Measurements from ENCODE around the gene MOB3A.

The MOB3A gene

DNA sequence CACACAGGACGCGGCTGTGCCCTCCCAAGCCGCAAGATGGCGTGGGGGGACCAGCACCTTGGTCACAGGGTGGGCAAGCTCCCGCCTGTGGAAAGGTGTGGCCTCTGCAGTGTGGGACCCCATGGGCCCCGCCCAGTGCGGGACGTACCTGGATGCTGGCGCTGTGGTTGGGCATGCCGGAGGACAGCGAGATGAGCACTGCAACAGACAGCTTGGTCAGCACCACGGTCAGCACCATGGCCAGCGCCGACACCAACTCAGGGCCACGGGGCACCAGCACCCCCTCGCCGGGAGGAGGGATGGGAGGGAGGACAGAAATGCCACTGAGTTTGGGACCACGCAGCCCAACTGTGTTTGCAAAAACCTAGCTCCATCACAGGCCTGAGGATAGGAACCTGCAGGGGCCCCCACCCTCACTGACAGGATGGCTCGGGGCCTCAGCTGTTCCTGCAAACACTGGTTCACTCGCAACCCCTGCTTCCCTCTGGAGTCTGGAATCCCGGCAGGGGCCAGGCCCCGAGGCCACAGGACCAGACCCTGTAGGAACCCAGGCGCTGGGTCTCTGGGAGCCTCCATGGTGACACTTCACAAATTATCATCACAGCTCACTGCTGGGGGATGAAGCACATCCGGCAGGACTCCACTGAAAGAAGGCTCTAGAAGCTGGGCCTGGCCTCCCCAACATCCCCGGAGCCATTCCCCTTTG lies 27.7 kb upstream of the MOB3A start:
- no peak for DNase-seq

DNA sequence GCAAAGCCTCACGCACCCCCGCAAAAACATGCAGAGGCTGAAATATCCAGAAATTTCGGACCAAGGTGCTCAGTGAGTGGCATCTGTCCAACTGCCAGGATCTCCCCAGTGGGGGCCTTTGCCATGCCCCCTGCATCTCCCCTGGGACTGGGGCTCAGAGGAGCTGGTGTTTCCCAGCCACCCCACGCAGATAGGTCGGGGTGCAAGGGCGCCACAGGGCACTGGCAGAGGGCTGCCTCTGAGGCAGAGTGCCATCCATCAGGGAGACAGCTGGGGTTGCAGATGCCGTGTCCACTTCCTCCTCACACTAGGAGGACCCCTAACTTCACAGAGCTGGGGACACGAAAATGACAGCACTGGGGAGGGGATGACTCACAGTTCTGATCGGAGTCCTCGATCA lies 26.9 kb upstream of the MOB3A start:
- DNase-seq, result no peak

DNA sequence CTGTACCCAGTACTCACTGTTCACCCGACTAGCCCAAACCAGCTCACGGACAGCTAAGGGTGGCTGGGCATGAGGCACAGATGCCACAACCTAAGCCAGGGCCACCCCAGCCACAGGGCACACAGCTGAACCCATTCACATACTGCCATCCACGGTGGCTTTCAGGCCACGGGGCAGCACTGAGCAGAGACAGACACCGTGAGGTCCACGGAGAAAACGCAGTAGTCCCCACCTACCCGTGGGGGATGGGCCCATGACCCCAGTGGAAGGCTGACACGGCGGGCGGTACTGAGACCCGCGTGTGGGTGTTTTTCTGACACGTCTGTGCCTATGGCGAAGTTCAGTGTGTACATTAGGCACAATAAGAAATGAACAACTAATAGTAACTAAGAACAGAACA lies 26.1 kb upstream of the MOB3A start:
- no peak for DNase-seq

DNA sequence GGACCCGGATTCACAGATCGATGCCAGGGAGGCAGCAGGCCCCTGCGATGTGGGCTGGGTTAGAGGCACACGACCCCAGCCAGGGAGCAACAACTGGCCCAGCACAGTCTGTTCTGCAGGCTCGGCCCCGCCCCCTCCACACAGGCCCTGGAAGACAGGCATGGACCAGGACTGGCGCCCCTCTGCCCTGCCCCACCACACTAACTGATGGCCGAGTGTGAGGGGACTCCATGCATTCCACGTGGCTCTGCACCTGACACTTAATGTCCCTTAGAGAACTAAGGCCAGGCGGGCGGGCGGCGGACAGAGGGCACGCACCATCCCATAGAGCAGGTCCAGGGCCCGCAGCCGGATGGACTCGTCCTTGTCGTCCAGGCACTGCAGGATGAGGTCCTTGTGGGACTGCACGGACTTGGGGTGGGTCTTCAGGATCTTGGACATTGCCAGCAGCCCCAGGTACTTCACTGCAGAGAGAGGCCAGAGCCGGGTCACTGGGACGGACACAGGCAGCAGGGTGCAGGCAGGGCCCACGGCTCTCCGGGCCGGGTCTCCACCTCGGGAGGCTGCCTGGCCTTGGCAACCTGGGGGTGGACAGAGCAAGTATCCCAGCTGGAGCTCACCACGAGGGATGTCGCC lies 25.4 kb upstream of the MOB3A start:
- no peak for DNase-seq

DNA sequence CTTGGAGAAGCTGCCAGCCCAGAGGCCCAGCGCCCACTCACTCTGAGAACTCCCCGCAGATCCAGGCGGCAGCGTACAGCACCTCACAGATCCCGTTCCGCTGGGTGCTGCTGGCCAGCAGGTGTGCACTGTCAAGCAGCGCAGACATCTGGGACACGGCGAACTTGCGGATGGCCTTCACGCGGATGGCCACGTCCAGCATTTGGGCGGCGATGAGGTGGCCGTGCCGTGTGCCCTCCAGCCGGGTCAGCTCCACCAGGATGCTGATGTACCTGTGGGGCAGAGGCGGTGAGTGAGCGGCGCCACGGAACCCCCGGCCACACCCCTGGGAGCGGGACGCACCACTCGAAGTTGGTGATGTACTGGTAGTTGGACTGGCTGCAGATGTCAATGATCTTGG lies 24.7 kb upstream of the MOB3A start:
- DNase-seq, result no peak

DNA sequence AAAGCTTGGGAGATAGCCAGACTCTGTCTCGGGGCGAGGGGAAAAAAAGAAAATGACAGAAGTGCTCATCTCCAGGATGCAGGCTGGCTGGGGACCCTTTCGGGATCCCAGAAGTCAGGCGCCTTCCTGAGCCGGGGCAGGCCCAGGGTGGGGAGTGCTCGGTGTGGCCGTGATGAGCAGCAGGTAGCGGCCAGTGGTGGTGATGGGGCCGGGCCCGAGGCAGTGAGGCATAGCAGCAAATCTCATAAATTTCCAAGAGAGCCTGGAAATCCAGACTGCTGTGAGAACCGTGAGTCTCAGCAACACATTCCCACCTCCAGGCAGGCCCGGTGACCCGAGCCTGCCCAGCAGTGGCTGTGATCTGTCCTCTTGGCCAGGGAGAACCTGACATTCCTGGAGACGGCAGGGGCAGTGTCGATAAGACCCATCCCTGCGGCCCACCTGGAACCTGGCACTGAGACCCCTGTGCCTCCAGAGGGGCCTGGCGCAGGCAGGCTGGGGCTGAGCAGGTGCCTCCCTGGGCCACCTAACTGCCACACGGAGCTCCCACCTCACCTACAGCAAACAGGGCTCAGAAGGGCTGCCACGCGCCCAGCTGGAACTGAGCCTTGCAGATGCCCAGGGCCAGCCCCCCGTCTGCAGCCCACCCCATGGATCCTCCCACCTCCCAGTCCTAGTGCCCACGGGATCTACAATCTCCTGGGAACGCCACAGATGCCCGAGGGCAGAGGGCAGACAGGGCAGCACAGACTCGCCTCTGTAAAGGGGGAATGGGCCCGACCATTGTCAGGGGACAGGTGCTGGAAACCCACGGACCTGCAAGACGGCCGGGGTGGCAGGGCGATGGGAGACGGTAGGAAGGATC lies 24.0 kb upstream of the MOB3A start:
- no peak for DNase-seq

DNA sequence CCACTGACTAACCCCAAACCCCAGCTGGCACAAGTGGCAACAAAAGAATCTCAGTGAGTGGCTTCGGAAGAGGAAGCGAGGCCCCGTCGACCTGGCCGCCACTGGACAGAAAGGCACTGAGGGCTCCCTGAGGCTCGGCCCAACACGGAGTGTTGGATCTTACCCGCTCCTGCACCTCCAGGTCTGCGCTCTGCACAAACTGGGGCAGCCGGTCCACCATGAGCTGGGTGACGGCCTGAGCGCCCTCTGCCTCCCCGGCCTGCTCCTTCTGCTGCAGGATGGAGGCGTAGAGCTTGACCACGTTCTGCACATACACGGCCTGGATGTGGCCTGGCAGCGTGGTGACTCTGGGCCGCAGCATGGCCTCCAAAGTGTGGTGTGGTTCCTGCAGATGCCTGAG lies 22.3 kb upstream of the MOB3A start:
- no peak for DNase-seq

DNA sequence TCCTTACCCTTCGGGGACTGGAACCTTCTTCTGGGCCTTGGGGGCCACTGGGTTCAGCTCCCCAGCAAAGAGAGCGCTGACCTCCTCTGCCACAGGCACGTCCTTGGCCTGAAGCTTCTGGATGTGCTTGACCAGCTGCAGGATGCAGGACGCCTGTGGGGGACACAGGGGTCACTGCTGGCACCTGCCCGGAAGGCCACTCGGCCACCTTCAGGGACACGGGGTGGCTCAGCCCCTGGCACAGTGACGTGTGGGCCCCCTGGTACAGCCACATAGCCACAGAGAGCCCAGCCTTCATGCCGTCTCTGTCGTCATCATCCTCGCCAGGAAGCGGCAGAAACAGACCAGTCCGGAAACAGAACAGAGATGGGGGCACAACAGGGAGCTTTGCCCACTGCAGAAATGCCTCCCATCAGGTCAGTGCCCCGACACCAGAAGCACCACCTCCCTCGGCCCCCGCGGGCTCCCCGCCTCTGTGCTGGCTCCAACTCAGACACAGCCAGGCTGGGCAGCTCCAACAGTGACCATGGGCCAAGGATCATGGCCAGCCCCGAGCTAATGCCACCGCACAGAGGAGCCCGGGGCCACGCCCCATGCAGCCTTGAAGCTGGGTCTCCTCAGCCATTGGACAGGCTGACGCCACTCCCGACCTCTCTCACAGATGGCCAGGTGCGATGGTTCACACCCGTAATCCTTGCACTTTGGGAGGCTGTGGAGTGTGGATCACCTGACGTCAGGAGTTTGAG lies 21.3 kb upstream of the MOB3A start:
- no peak for DNase-seq

DNA sequence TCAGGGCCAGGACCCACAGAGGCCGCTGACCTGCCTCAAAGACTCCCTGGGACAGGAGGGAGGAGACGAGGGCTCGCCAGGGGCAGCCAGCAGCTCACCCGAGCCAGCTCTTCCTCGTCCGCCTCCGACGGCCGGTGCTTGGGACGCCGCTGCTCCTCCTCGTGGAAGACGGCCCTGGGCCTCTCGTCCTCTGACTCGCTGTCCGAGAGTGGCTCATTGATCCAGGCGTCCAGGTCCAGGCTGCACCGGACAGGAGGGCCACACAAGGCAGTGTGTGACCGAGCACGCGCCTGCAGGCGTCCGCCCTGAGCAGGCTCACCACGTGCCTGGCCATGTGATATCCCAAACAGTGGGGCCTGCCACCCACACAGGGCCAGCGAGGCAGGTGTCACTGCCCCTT lies 20.4 kb upstream of the MOB3A start:
- DNase-seq, result no peak

DNA sequence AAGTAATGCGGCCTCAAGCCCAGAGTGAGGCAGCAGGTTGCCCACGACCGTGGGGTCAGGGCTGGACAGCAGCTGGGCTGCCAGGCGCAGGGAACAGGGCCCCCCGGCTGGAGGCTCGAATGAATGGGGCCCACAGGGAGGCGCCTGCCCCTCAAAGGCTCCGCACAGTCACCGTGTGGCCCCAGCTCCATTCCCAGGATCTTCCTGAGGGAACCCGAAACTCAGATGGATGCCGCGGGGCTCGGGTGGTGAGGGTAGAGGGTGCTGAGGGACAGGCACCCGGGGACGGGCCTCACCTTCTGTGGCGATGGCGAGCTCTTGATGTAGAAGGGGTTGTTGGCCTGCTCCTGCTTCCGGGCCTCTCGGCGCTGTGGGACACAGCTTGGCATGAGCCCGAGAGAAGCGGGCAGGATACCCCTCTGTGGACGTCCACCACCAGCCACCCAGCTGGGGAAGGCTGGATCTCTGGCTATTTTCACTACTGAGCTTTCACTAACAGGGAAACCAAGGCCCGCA lies 19.8 kb upstream of the MOB3A start:
- DNase-seq, result no peak

DNA sequence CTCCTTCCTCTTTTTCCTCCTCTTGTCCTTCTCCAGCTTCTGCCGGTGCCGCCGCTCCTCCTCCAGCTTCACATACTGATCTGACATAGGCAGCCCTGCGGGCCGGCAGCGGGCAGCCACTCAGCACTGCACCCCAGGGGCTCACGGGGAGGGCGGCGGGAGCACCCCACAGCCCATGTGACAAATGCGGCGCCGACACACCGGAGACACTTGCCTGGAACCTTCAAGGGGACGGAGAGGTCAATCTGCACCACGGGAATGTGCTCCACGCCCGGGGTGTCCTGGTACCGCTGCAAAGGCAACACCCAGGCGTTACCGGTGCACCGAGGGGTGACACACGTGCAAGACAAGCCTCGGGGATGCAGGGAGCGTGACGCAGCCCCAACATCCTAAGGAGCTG lies 19.2 kb upstream of the MOB3A start:
- DNase-seq, result no peak

DNA sequence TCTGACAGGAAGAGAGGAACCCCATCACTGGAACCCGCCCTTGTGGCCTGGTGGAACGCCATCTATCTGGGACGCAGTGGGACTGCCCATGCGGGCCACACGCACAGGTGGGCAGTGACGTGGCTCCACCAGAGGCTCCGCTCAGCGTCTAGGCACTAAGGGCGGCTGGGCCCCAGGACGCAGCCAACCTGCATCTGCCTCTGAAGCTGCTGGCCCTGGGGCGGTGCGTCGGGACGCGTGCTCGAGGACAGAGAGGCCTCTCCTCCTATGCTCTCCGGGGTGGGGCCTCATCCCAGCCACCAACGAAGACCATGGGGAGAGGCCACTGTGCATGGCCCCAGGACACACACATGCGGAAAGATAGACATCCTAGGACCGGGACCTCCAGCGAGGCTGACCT lies 18.7 kb upstream of the MOB3A start:
- no peak for DNase-seq

DNA sequence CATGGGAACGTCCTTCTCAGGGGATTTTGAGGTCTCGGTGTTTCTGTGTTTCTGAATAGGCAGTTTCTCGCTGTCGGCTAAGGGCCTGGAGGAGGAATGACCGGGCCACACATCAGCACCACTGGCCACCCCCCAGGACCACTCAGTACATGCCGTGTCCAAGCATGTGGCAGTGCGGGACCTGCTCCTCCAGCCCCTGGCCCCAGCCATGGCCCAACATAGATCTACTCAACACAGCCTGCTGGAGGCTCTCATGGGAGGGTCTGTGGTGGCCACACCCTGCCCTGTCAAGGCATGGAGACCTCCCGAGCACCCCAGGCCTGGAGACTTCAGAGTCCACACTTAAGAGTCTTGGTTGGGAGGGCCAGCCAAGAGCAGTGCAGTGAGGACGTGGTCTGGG lies 18.1 kb upstream of the MOB3A start:
- DNase-seq, result no peak

DNA sequence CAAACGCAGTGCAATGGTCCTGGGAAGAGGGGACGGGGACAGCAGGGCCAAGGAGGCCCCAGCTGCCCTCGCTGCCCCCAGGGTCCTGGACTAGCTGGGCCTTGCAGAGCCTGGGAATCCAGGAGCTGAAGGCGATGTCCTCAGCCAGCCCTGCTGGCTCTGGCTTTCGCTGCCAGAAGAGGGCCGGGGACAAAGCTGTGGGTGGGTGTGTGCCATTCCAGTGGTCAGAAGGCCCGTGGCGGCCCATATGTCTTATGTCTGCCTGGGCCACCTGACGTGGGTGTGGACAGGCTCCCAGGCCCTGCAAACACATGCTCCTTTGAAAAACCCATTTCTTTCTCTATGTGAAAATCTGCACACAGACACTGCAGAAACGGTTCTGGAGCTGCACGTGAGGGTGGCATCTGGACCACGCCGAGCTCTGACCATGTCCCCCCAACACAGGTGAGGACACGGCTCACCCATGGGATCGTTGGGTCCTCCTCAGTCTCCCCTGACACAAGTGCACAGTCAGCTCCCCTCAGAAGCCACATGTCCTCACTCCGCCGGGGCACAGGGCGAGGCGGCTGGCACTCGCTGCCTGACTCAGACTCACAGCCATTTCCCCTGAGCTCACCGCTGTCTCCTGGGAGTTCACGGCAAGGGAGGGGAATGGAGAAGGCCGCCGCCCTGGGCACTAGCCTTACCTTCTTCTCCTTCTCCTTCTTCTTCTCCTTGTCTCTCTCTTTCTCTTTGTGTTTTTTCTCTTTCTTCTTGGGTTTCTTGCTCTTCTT lies 17.5 kb upstream of the MOB3A start:
- DNase-seq, result no peak

DNA sequence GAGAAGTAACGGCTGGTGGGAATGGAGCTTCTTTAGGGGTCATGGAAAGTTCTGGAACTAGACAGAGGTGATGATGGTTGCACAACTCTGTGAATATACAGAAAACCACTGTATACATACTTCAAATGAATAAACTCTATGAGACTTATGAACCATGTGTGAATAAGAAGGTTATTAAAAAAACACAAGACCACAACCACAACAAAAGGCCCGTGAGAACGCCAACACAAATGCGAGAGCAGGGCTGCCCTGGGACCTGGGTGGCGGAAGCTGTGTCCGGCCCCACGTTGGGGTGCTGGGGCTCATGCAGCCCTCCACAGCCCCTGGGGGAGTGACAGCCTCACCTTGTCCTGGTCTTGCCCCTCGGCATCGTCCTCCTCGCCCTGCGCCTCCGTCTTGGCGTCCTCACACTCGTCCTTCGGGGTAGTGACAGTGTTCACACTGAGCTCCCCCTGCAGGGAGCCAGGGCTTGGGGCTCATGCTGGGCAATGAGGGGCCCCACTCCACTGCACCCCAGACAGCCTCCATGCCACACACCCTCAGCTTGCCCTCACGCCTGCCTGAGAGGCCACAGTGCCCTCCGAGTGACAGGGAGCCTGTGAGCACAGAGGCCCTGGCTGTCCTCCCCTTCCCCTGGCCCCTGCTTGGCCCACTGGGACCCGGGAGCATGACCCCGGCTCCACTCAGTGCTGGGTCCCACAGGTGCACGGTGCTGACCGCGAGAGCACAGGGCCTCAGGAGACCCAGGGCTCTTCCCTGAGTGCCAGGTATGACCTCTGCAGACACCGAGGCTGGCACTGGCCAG lies 16.6 kb upstream of the MOB3A start:
- no peak for DNase-seq

DNA sequence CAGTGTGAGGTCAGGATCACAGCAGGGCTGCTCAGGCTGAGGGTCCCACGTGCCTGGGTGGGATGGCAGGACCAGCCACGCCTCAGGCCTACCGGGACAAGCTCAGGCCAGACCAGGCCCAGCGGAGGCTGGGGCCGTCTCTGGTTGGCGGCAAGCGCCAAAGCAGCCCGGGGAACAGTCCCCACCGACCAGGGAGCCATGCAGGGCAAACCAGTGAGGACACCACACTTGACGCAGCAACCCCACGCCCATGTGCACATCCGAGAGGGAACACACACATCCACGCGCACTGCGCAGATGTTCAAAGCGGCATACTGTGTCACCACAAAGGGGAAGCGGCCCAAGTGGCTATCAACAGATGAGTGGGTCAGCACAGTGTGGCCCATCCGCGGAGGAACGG lies 15.8 kb upstream of the MOB3A start:
- DNase-seq, result no peak

DNA sequence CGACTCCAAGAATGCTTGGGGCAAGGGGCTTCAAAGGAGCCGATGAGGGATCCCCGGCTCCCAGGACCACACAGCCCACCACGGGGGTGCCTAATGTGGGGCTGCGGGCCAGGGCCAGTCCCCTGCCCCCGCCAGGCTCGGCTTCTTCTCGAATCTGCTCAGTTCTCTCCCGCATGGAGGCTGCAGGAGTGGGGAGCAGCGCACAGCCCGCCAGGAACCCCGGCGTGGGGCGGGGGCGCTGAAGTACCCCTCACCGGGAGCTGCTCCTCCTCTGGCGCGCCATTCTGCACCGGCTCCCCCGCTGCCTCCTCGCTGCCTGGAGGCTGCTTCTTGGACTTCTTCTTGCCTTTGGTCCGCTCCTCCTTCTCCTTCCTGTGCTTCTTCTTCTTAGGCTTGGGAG lies 15.3 kb upstream of the MOB3A start:
- DNase-seq, result no peak

DNA sequence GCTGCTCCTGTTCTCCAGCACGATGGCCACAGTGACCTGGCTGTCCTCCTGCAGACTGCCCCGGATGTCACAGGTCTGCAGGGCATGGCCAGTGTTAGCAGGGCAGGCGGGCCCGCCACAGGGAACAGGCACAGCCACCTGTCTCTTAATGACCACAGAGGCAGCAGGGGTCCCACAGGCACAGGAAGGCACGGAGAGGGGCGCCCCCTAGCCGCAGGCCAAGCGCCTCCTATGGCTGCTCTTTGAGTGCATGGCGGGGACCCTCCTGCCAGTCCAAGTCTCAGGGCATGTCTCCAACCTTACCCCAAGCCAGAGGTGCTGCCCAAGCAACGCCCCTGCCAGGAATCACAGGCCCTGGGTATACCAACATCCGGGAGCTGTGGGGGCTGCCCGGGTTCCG lies 14.7 kb upstream of the MOB3A start:
- no peak for DNase-seq

DNA sequence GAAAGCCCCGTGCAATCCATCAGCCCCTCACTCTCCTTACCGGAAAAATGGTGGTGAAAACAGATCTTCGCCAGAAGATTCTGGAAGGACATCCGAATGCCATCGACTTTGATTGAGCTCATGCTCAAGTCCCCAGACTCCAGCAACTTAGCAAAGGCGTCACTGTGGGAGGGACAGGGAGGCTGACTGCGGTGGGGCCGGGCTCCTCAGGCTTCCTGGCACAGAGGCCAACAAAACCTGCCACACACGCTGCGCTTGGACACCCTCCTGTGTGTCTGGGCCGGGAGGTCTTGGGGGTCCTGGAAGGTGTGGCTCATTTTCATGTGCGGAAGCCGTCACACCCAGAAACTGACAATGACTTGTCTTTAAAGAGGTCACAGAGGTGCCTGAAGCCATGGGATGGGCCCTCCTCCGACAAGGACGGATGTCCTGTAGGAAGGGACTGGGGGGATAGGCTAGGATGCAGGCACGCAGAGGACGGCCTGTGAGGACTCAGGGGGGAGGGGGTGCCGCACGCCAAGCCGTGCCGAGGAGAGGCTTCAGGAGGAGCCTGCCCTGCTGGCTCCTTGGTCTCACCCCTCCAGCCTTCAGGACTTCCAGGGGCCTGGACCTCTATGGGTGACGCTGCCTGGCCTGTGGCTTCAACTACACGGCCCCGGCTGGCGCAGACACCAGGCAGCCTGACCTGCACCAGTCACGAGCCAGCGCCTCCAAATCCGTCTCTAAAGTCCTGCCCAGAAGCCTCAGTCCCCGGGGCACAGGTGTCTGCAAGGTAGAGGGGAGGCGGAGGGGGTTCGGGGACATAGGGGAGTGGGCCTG lies 13.1 kb upstream of the MOB3A start:
- no peak for DNase-seq

DNA sequence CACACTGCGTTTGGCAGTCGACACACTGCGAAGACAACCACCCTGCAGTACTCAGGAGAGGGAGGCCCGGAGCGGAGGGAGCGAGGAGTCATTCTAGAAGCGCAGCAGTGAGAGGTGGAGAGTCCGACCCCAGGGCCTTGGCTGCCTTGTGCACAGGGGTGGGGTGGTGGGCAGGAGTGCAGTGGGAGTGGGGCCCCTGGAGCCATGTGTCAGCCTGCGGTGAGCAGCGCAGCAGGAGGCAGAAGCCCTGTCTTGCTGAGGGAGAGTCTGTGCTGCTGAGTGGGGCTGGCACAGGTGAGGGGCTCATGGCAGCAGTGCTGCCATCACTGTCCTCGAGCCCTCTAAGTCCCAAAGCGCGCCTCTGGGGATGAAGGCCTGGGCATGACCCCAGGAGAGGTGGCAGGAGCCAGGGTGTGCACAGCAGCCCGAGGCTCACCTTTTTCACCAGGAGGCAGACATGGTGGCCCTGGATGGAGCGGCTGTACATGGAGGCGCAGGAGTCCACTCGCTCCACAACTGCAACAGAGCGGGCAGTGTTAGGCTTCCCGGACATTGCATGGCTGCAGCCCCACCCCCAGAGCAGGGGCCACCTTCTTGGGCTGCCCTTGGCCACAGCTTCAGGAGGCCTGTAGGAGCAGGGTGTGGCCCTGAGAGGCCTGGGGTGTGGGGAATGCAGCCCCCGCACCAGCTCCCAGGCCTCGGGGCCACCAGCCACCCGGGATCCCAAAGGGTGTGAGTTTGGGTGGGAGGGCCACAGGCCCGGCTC lies 12.3 kb upstream of the MOB3A start:
- no peak for DNase-seq

Measured in NCI-H2081 (cell line).